GM12865 (cell line): ENCODE results near the gene STT3B.

ENCODE experiments used
- DNase-seq: peaks from one replicate; pipeline ENCODE4 v3.0.0; 2010; ENCODE audit warnings: low read depth
- H3K4me3 ChIP-seq: 2 replicates; pipeline ENCODE4 v1.5.1; 2011; ENCODE audit warnings: mild to moderate bottlenecking, low read depth, low read length, control low read depth
- TF ChIP-seq, protein P1 (sequence below): IDR thresholded peaks from 2 replicates; pipeline ENCODE4 v1.5.1; 2011; ENCODE audit warnings: low read length, control low read depth, low read depth, inconsistent platforms; ENCODE audit not compliant: insufficient read depth; ENCODE audit errors: missing control alignments

Gene STT3B

DNA sequence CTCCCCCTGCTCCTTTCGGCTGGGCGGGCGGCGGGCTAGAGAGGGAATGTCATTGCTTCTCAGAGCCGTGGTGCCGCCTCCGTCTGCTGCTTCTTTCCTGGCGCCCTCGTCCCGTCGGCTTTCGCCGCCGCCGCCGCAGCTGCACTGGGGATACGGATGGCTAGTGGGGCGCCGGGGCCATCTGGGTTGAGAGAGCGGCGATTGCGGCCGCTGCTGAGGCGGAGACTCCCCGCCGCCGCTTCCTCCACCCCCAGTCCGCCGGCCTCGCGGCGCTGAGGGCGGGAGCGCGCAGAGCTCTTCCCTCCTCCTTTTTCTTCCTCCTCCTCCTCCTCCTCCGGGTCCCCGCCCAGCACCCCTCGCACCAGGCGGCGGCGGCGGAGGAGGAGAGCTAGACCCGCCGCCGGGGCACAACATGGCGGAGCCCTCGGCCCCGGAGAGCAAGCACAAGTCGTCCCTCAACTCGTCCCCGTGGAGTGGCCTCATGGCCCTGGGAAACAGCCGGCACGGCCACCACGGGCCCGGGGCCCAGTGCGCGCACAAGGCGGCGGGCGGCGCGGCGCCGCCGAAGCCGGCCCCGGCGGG, at the start of gene STT3B:
Gene STT3B, plus strand, starts transcription at position 339 of the 582 bp plus-strand sequence. Its CDS starts 74 bp downstream, at position 413.
- TF ChIP-seq, protein P1, sequence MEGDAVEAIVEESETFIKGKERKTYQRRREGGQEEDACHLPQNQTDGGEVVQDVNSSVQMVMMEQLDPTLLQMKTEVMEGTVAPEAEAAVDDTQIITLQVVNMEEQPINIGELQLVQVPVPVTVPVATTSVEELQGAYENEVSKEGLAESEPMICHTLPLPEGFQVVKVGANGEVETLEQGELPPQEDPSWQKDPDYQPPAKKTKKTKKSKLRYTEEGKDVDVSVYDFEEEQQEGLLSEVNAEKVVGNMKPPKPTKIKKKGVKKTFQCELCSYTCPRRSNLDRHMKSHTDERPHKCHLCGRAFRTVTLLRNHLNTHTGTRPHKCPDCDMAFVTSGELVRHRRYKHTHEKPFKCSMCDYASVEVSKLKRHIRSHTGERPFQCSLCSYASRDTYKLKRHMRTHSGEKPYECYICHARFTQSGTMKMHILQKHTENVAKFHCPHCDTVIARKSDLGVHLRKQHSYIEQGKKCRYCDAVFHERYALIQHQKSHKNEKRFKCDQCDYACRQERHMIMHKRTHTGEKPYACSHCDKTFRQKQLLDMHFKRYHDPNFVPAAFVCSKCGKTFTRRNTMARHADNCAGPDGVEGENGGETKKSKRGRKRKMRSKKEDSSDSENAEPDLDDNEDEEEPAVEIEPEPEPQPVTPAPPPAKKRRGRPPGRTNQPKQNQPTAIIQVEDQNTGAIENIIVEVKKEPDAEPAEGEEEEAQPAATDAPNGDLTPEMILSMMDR, result no peak
- peak within 1 kb of the TSS; percentile 97 for H3K4me3 ChIP-seq
- DNase-seq, result peak; percentile 93

DNA sequence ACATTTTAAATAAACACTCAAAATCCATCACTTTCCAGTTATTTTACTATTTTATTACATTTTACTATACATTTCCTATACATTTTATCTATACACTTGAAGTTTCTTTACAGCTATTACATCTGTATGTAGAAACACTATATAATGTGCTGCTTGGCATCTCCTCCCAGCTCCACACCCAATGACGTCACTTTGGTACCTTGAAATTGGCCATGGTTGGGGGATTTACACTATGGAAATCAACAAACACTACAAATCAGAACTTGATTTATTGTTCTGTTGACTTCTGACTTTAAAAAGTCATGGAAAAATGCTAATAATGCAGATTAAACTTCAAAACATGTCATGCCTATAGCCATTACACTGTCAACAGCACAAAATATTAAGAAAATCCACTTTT, 48.9 kb upstream of the STT3B start:
- H3K4me3 ChIP-seq, result no peak overlapping the region
- DNase-seq, result no peak
- TF ChIP-seq, protein P1, result no peak

- TF ChIP-seq, protein P1, result no peak
- DNase-seq, result no peak
- H3K4me3 ChIP-seq, result no peak overlapping the region
Measured at GRCh38 chr3:31485196-31485595, 47.5 kb upstream of the STT3B start.

DNA sequence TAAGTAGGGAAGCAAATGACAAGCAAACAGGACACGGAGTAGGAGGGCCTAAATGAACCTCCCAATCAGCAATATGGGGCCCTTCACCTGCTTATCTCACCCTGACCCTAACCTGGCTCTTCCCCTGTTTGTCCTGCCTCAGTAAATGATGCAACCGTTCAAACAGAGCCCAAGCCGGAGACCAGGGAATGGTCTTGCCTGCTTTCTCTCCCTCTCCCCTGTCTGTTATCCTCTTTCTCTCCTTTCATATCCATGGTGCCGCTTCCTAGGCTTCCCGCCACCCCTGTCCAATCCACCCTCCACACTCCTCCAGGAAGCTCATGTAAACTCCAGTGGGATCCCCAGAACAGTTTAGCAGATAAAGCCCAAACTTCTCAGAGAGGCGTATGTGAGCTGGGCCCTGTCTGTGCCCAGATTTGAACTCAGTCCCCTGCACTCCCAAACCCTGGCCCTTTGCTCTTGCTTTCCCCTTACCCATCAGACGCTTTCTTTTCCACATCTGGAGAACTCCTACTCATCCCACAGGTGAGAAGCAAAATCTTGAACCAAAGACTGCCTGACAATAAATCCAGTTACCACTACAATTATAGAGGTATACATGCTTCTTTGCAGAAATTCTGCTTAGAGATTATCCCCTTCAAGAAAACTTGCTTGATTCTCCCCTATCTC, 45.7 kb upstream of the STT3B start:
- H3K4me3 ChIP-seq, result no peak overlapping the region
- TF ChIP-seq, protein P1, result no peak
- no peak for DNase-seq

GRCh38 chr3:31488475-31489017, 44.2 kb upstream of the STT3B start:
- no peak for DNase-seq
- TF ChIP-seq, protein P1, result no peak
- no peak overlapping the region for H3K4me3 ChIP-seq

- no peak overlapping the region for H3K4me3 ChIP-seq
- no peak for DNase-seq
- TF ChIP-seq, protein P1, result no peak
Measured at GRCh38 chr3:31490502-31490901, 42.2 kb upstream of the STT3B start.
